Smooth muscle cell (in vitro differentiated cells): Measurements from ENCODE around the gene PAK1IP1. TPM values are rescaled to one million over a fixed set of nuclear protein-coding genes. Genes with fewer than 3 reads are reported as not detected.

ENCODE experiments used
- DNase-seq: peaks from one replicate; lab custom pipeline; 2025; ENCODE audit not compliant: unreplicated experiment; lab: John Stamatoyannopoulos, UW
- H2AFZ ChIP-seq: fragments of 200-600 bp; sonication (generic); 2 replicates; pipeline ENCODE4 v1.6.0; 2016; ENCODE audit warnings: antibody characterized with exemption, low read depth, mild to moderate bottlenecking
- H3F3A ChIP-seq: fragments of 200-600 bp; sonication (generic); 2 replicates; pipeline ENCODE4 v1.6.0; 2017; ENCODE audit warnings: antibody characterized with exemption, low read depth
- H3K27ac ChIP-seq: fragments of 200-600 bp; sonication (generic); 2 replicates; pipeline ENCODE4 v1.5.1; 2016; ENCODE audit warnings: low read depth, mild to moderate bottlenecking
- H3K27me3 ChIP-seq: fragments of 200-600 bp; sonication (generic); 2 replicates; pipeline ENCODE4 v1.6.1; 2016; ENCODE audit warnings: low read depth, mild to moderate bottlenecking
- H3K36me3 ChIP-seq: fragments of 200-600 bp; sonication (generic); 2 replicates; pipeline ENCODE4 v1.5.1; 2016; ENCODE audit warnings: low read depth
- H3K4me1 ChIP-seq: fragments of 200-600 bp; sonication (generic); 2 replicates; pipeline ENCODE4 v1.5.1; 2016; ENCODE audit warnings: low read depth
- H3K4me2 ChIP-seq: fragments of 200-600 bp; sonication (generic); 2 replicates; pipeline ENCODE4 v1.6.0; 2016; ENCODE audit warnings: mild to moderate bottlenecking
- H3K4me3 ChIP-seq: fragments of 200-600 bp; sonication (generic); 2 replicates; pipeline ENCODE4 v1.5.1; 2016; ENCODE audit warnings: mild to moderate bottlenecking
- H3K79me2 ChIP-seq: fragments of 200-600 bp; sonication (generic); 2 replicates; pipeline ENCODE4 v1.6.0; 2016; ENCODE audit warnings: low read depth, mild to moderate bottlenecking
- H3K9ac ChIP-seq: fragments of 200-600 bp; sonication (generic); 2 replicates; pipeline ENCODE4 v1.6.0; 2016; ENCODE audit warnings: low read depth
- H3K9me3 ChIP-seq: fragments of 200-600 bp; sonication (generic); replicated peaks from 2 replicates; pipeline ENCODE4 v1.5.1; 2016; ENCODE audit warnings: low read depth
- H4K20me1 ChIP-seq: fragments of 200-600 bp; sonication (generic); 2 replicates; pipeline ENCODE4 v1.6.0; 2016; ENCODE audit warnings: low read depth
- CTCF ChIP-seq: fragments of 200-600 bp; sonication (generic); IDR thresholded peaks from 2 replicates; pipeline ENCODE4 v1.5.1; 2017; ENCODE audit warnings: borderline replicate concordance, mild to moderate bottlenecking, antibody characterized with exemption; ENCODE audit not compliant: insufficient read depth, poor library complexity, severe bottlenecking
- WGBS: methylation state at CpG from one replicate; pipeline ENCODE4 v1.1.7; 2016; ENCODE audit warnings: low lambda C conversion rate; 5-methylcytosine and 5-hydroxymethylcytosine counted together
- polyA plus RNA-seq: library from polyadenylated mRNA; unstranded; fragments of >200 nt; fragmentation: Nextera tagmentation; extraction: Ambion mirVana; gene quantifications from 2 replicates; pipeline ENCODE4 v1.2.1, GENCODE V29; 2016
- total RNA-seq: library from RNA; depleted of rRNA; stranded (reverse); fragments of >200 nt; gene quantifications from 2 replicates; pipeline ENCODE4 v1.2.3, GENCODE V29; 2014

The PAK1IP1 gene
- total and polyA plus RNA-seq, 2 experiments from 2014 or later, result 20.9 to 22.0 TPM

GRCh38 chr6:10723567-10723881 lies 28.8 kb downstream of the PAK1IP1 start:
- peaks cover 13% of the 10 kb centered on the region for H3F3A ChIP-seq
- no peaks in the 10 kb centered on the region for H4K20me1 ChIP-seq
- peaks cover 26% of the 10 kb centered on the region for H3K4me1 ChIP-seq
- peak overlapping the region; percentile 85 for H3K9ac ChIP-seq
- H3K27me3 ChIP-seq, result no peaks in the 10 kb centered on the region
- H2AFZ ChIP-seq, result no peak overlapping the region
- TF ChIP-seq CTCF, result no peak
- H3K36me3 ChIP-seq, result peaks cover 8% of the 10 kb centered on the region
- H3K4me2 ChIP-seq, result peak overlapping the region; percentile 90
- H3K9me3 ChIP-seq, result no peaks in the 10 kb centered on the region
- DNase-seq, result no peak
- peak overlapping the region; percentile 79 for H3K4me3 ChIP-seq
- peaks cover 12% of the 10 kb centered on the region for H3K79me2 ChIP-seq
- WGBS, result 47% methylated on average over 7 of the region's 7 CpGs
- peak overlapping the region; percentile 77 for H3K27ac ChIP-seq

DNA sequence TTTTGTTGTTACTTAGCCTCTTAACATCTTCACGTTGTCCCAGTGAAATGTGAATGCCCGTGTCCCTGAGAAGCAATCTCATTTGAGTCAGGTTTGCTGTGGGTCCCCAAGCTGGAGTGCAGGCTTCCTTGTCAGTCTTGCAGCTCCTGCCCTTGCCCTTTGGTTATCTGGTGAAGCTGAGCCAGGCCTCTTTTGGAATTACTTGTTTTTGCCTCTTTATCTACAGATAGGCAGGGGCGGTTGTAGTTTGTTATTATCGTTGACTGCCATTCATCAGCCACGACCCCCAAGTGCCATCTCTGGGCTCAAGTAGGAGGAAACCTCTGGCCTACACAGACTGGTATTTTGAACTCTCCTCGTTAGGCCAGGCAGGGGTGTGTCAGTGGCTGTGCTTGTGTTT lies 30.3 kb downstream of the PAK1IP1 start:
- no peak for TF ChIP-seq CTCF
- H3K36me3 ChIP-seq, result peaks cover 11% of the 10 kb centered on the region
- H3K9ac ChIP-seq, result no peak overlapping the region
- 68% methylated on average over 6 of the region's 6 CpGs for WGBS
- peaks cover 12% of the 10 kb centered on the region for H3K79me2 ChIP-seq
- no peaks in the 10 kb centered on the region for H4K20me1 ChIP-seq
- H2AFZ ChIP-seq, result no peak overlapping the region
- no peak overlapping the region for H3K4me3 ChIP-seq
- DNase-seq, result no peak
- no peaks in the 10 kb centered on the region for H3K9me3 ChIP-seq
- H3K4me1 ChIP-seq, result peaks cover 21% of the 10 kb centered on the region
- no peak overlapping the region for H3K27ac ChIP-seq
- H3K27me3 ChIP-seq, result no peaks in the 10 kb centered on the region
- no peak overlapping the region for H3K4me2 ChIP-seq
- peaks cover 13% of the 10 kb centered on the region for H3F3A ChIP-seq

DNA sequence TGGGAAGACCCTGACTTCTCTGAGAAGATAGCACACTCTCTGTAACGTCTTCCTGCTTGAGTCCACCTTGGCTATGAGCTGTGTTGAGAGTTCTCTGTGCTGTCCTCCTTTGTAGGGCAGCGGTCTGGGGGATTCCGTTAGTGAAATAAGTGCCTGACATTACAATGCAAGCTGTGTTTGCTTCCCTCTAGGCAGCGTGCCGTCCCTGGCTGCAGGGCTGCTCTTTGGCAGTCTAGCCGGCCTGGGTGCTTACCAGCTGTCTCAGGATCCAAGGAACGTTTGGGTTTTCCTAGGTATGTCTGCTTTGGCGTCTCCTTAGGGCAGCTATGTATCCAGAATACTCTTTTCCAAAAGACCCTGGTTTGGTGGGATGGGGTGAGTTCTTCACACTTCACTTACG lies 30.9 kb downstream of the PAK1IP1 start:
- no peak overlapping the region for H2AFZ ChIP-seq
- H3K9ac ChIP-seq, result no peak overlapping the region
- peaks cover 13% of the 10 kb centered on the region for H3F3A ChIP-seq
- H3K4me1 ChIP-seq, result peaks cover 21% of the 10 kb centered on the region
- H3K79me2 ChIP-seq, result peaks cover 12% of the 10 kb centered on the region
- no peak for DNase-seq
- no peak overlapping the region for H3K4me2 ChIP-seq
- no peak overlapping the region for H3K27ac ChIP-seq
- no peak for TF ChIP-seq CTCF
- peaks cover 15% of the 10 kb centered on the region for H3K36me3 ChIP-seq
- no peaks in the 10 kb centered on the region for H3K9me3 ChIP-seq
- no peaks in the 10 kb centered on the region for H4K20me1 ChIP-seq
- no peaks in the 10 kb centered on the region for H3K27me3 ChIP-seq
- WGBS, result 93% methylated on average over 9 of the region's 9 CpGs
- no peak overlapping the region for H3K4me3 ChIP-seq

DNA sequence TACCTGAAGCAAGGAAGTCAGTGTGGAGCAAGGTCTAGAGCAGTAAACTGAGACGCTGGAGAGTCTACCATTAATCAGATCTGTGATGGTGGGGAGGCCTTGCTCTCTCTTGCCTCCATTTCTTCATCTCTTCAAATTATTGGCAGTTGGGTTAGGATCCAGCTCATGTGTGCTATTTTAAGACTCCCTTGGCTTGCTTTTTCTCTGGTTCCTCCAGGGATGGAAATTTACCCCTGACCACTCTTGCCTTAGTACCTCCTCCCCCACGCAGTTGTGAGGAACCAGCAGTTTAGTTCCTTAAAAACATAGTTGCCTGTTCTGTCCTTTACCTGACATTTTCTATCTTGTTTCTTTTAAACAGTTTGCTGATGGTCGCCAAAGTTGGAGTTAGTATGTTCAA lies 35.5 kb downstream of the PAK1IP1 start:
- H3K4me2 ChIP-seq, result no peak overlapping the region
- H3K36me3 ChIP-seq, result peaks cover 15% of the 10 kb centered on the region
- DNase-seq, result no peak
- H3K4me3 ChIP-seq, result no peak overlapping the region
- peaks cover 8% of the 10 kb centered on the region for H3F3A ChIP-seq
- no peak for TF ChIP-seq CTCF
- H3K27ac ChIP-seq, result no peak overlapping the region
- no peak overlapping the region for H2AFZ ChIP-seq
- H3K9me3 ChIP-seq, result no peaks in the 10 kb centered on the region
- no peaks in the 10 kb centered on the region for H3K27me3 ChIP-seq
- peaks cover 2% of the 10 kb centered on the region for H3K4me1 ChIP-seq
- no peaks in the 10 kb centered on the region for H3K79me2 ChIP-seq
- H4K20me1 ChIP-seq, result no peaks in the 10 kb centered on the region
- H3K9ac ChIP-seq, result no peak overlapping the region
- 94% methylated on average over 3 of the region's 3 CpGs for WGBS
